Neutrophil (primary cell): ENCODE data around the gene NPBWR2.
"Not testable (repeated sequence)": the region's sequence is repeated elsewhere in the genome, so short reads cannot be mapped to it uniquely, and the experiment has no call there.

ENCODE experiments used
- H3K27ac ChIP-seq: fragments of 200-600 bp; sonication (generic); 2 replicates; pipeline ENCODE4 v1.5.1; 2016; ENCODE audit warnings: mild to moderate bottlenecking, moderate library complexity
- H3K27me3 ChIP-seq: fragments of 200-600 bp; sonication (generic); 2 replicates; pipeline ENCODE4 v1.6.0; 2016; ENCODE audit warnings: mild to moderate bottlenecking
- H3K36me3 ChIP-seq: fragments of 200-600 bp; sonication (generic); 2 replicates; pipeline ENCODE4 v1.5.1; 2017
- H3K4me1 ChIP-seq, 2 experiments: fragments of 200-600 bp in 1 of 2; sonication (generic) in 1 of 2; 1 replicate in 1 of 2; 2 replicates in 1 of 2; pipeline versions ENCODE4 v1.5.1 to v1.6.1; 2013 to 2016; ENCODE audit warnings: low read depth in 1 of 2, low read length in 1 of 2, mild to moderate bottlenecking in 1 of 2, moderate library complexity in 1 of 2; ENCODE audit not compliant: control insufficient read depth in 1 of 2, insufficient read depth in 1 of 2
- H3K4me3 ChIP-seq, 2 experiments: fragments of 200-600 bp in 1 of 2; sonication (generic) in 1 of 2; 1 replicate in 1 of 2; 2 replicates in 1 of 2; pipeline ENCODE4 v1.5.1; 2013 to 2016; ENCODE audit warnings: low read depth in 1 of 2, low read length in 1 of 2, mild to moderate bottlenecking in 1 of 2, moderate library complexity in 1 of 2
- H3K9me3 ChIP-seq: fragments of 200-600 bp; sonication (generic); 2 replicates; pipeline ENCODE4 v1.5.1; 2016
- TF ChIP-seq, protein P1 (sequence below): fragments of 200-600 bp; sonication (generic); IDR thresholded peaks from 2 replicates; pipeline ENCODE4 v1.5.1; 2016; ENCODE audit warnings: antibody characterized with exemption

The NPBWR2 gene

DNA sequence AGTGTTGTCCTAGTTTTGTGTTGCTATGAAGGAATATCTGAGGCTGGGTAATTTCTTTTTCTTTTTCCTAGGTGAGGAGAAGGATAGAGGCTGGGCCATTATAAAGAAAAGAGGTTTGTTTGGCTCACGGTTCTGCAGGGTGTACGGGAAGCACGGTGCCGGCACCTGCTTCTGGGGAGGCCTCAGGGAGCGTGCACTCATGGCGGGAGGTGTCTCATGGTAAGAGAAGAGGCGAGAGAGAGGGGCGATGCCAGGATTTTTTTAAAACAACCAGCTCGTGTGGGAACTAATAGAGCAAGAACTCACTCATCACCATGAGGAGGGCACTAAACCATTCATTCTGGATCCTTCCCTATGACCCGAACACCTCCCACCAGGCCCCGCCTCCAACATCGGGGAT is 14.2 kb upstream of the NPBWR2 start:
- Histone ChIP-seq H3K9me3 (no peaks in the 10 kb centered on the region), H3K4me3 (no peak overlapping the region), H3K27me3 (peaks cover 59% of the 10 kb centered on the region), H3K4me1 (peaks cover 6 to 9% of the 10 kb centered on the region in 2 experiments), H3K36me3 (no peaks in the 10 kb centered on the region), H3K27ac (no peak overlapping the region)
- TF ChIP-seq, protein P1, sequence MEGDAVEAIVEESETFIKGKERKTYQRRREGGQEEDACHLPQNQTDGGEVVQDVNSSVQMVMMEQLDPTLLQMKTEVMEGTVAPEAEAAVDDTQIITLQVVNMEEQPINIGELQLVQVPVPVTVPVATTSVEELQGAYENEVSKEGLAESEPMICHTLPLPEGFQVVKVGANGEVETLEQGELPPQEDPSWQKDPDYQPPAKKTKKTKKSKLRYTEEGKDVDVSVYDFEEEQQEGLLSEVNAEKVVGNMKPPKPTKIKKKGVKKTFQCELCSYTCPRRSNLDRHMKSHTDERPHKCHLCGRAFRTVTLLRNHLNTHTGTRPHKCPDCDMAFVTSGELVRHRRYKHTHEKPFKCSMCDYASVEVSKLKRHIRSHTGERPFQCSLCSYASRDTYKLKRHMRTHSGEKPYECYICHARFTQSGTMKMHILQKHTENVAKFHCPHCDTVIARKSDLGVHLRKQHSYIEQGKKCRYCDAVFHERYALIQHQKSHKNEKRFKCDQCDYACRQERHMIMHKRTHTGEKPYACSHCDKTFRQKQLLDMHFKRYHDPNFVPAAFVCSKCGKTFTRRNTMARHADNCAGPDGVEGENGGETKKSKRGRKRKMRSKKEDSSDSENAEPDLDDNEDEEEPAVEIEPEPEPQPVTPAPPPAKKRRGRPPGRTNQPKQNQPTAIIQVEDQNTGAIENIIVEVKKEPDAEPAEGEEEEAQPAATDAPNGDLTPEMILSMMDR: no peak

DNA sequence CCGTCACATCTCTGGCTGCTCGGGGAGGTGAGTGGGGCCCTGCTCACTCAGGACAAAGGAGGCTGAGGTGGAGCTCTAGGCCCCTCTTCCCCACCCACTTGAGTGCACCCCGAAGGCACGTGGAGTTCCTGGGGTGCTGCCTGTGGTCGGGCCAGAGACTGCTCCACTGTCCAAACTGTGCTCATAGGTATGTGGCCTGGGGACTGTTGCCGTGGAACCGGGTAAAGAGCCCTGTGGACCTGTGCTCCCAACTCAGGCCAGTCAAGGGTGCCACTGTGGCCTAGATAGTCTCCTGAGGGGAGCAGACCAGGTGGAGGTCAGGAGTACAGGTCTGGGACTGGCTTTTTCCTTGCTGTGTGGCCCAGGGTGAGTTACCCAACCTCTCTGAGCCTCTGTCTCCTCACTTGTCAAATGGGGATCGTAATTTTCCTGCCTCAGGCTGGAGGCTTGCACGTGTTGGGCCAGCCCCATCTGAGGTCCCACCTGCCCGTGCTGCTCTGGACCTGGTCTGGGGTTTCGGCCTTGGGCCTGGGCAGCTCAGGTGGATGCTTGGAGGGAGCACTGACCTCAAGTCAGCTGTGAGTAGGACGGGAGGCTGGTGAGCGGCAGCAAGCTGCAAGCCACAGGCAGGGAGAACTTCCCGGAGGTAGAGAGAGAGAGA is 12.4 kb upstream of the NPBWR2 start:
- Histone ChIP-seq H3K4me3 (peak overlapping the region; percentile 37 to 53), H3K36me3 (no peaks in the 10 kb centered on the region), H3K9me3 (no peaks in the 10 kb centered on the region), H3K27me3 (peaks cover 43% of the 10 kb centered on the region), H3K27ac (no peak overlapping the region), H3K4me1 (peaks cover 6 to 9% of the 10 kb centered on the region in 2 experiments)
- TF ChIP-seq, protein P1: no peak

DNA sequence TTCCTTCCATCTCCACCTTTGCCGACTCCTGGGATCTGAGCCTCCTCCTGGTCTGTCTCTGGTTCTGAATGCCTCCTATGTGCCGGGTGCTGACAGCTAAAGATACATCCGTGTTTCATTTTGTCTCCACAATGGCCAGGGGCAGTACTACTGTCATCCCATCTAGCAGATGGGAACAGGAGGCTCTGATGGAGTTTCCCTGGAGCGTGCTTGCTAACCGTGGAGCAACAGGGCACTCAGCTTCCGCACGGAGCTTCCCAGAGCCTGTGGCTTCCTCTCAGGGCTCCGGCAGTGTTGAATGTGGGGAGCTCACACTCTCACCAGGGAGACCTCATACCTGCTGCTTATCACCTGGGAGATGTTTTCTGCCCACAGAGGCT is 11.9 kb upstream of the NPBWR2 start:
- peaks cover 39% of the 10 kb centered on the region for H3K27me3 ChIP-seq
- TF ChIP-seq, protein P1: no peak
- H3K4me1 ChIP-seq: peaks cover 6 to 9% of the 10 kb centered on the region in 2 experiments
- H3K36me3 ChIP-seq: no peaks in the 10 kb centered on the region
- no peak overlapping the region for H3K27ac ChIP-seq
- no peak overlapping the region for H3K4me3 ChIP-seq
- H3K9me3 ChIP-seq: no peaks in the 10 kb centered on the region

DNA sequence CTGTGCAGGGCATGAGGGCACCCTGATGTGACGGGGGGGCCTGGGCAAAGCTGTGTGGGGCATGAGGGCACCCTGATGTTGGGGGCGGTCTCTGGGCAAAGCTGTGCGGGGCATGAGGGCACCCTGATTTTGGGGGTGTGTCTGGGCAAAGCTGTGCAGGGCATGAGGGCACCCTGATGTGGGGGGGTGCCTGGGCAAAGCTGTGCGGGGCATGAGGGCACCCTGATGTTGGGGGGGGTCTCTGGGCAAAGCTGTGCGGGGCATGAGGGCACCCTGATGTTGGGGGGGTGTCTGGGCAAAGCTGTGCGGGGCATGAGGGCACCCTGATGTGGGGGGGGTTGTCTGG is 10.0 kb upstream of the NPBWR2 start:
- H3K4me3 ChIP-seq, H3K27ac ChIP-seq, H3K9me3 ChIP-seq, H3K36me3 ChIP-seq, H3K4me1 ChIP-seq: not testable (repeated sequence)
- H3K27me3 ChIP-seq: peaks cover 23% of the 10 kb centered on the region

DNA sequence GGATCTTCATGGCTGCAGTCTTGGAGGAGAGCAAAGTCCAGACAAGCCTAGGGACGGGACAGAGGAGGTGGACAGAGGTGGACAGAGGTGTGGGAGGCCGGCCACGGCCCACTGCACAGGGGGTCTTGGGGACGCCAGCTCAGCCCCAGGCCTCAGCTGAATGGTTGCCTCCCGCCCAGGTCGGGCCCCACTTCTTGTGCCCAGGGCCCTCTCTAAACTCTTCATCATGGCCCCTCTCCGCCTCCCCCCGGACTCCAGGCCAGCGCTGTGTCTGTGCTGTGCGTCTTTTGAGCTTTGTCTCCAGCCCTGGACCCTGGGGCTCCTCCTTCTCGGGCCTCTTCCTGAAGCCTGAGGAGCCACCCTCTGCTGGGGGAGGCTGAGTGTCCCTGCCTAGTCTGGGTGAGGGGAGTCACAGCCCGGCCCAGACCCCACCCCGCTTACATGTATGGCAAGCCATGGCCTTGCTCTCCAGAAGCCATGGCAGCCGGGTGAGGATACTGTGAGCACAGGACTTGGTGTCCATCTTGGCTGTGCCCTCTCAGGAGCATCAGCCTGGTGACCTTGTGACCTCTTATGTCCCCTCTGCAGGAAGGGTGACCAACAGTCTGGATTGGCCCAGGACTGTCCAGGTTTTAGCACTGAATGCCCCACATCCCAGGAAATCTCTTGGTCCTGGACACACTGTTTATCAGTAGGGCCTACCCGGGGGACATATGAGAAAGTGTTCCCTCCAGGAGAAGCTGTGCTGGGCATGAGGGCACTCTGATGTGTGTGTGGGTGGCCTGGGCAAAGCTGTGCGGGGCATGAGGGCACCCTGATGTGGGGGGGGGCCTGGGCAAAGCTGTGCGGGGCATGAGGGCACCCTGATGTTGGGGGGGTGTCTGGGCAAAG is 9.4 kb upstream of the NPBWR2 start:
- no peak overlapping the region for H3K27ac ChIP-seq
- peaks cover 6 to 9% of the 10 kb centered on the region in 2 experiments for H3K4me1 ChIP-seq
- no peaks in the 10 kb centered on the region for H3K9me3 ChIP-seq
- TF ChIP-seq, protein P1: no peak
- no peak overlapping the region for H3K4me3 ChIP-seq
- peaks cover 17% of the 10 kb centered on the region for H3K27me3 ChIP-seq
- H3K36me3 ChIP-seq: no peaks in the 10 kb centered on the region

DNA sequence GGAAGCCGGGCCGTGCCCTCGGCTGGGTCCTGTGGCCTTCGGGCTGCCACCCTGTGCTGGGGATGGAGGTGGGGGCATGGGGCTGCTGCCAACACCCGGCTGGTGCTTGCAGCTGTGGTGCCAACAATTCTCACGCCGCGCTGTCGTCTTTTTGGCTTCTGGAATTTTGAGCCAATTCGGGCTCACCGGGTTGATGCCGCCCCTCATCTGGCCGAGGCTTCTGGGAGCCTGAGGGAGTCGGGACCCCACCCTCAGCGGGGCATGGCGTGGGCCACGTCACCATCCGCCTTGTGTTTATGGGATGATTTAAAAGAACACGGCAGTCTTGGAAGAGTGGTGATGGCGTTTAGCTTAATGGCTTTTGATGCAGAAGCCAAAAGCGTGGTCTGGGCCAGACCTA is 8.7 kb upstream of the NPBWR2 start:
- no peaks in the 10 kb centered on the region for H3K9me3 ChIP-seq
- H3K4me1 ChIP-seq: peaks cover 6 to 9% of the 10 kb centered on the region in 2 experiments
- H3K36me3 ChIP-seq: no peaks in the 10 kb centered on the region
- no peak overlapping the region for H3K27ac ChIP-seq
- H3K4me3 ChIP-seq: no peak overlapping the region
- peaks cover 9% of the 10 kb centered on the region for H3K27me3 ChIP-seq
- TF ChIP-seq, protein P1: no peak
